ENCODE measurements around the gene NRG3.

DNA sequence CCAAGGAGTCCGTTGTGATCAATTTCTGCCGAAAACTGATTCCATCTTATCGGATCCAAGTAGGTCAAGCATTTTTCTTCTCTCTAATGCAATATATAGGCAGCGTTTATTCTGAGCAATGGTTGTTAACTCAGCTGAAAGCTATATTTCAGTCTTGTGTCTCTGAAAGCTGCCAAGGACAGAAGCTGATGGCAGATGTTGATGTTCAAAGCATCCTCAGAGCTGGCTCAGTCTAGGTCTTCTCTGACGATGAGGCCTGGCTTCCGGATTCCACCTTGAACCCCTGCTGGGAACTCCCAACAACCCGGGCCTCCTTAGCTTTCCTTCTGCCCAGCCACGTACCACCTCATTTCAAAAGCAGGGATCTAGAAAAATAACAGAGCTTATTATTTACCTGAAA is 863.6 kb downstream of the NRG3 start:
- TF ChIP-seq POLR2A (IDR thresholded peaks at IDR 0.05; ENCODE audit: control extremely low read depth in 1 of 2, low read depth in 2 of 2, low read length in 2 of 2) (no peak), TAF1 (IDR thresholded peaks at IDR 0.05; ENCODE audit: low read depth, low read length) (no peak), JUND (IDR thresholded peaks at IDR 0.05; ENCODE audit: low read length) (no peak), CEBPB (IDR thresholded peaks at IDR 0.05; ENCODE audit: low read depth, low read length) (no peak), YY1 (IDR thresholded peaks at IDR 0.05; ENCODE audit: low read depth, low read length) (no peak), FOSL1 (IDR thresholded peaks at IDR 0.05; ENCODE audit: insufficient read depth, low read depth, low read length) (no peak), KDM1A (IDR thresholded peaks at IDR 0.05; ENCODE audit: borderline replicate concordance, low read length) (no peak), POLR2AphosphoS5 (IDR thresholded peaks at IDR 0.05; ENCODE audit: low read depth, low read length) (no peak)
